Gastrocnemius medialis (tissue), 4 donors: ENCODE results near the gene CST6.

Experiments used
- CTCF ChIP-seq, 5 experiments: fragments of 450-650 bp in 3 of 5; fragments of 200-600 bp in 2 of 5; sonication (generic) in 2 of 5; IDR thresholded peaks in 4 of 5; conservative IDR thresholded peaks in 1 of 5; 1 replicate in 4 of 5; 2 replicates in 1 of 5; pipeline ENCODE4 v1.5.1; 2016 to 2019; ENCODE audit warnings: antibody characterized with exemption in 5 of 5, mild to moderate bottlenecking in 3 of 5, moderate library complexity in 3 of 5
- POLR2A ChIP-seq, 2 donors: fragments of 450-650 bp; IDR thresholded peaks; one replicate each; pipeline ENCODE4 v1.6.1; 2017; ENCODE audit warnings: antibody characterized with exemption in 2 of 2, mild to moderate bottlenecking in 2 of 2, moderate library complexity in 2 of 2

- no peak for TF ChIP-seq POLR2A (IDR thresholded peaks at IDR 0.05)
- no peak for TF ChIP-seq CTCF (IDR thresholded peaks at IDR 0.05 in 4 of 5, conservative IDR thresholded peaks at IDR 0.05 in 1 of 5)
Observed at GRCh38 chr11:66042227-66042995, 30.6 kb downstream of the CST6 start.
